ENCODE measurements around the gene FKBP14. TPM values are rescaled to one million over a fixed set of nuclear protein-coding genes. Genes with fewer than 3 reads are reported as not detected.

FKBP14 gene
- total RNA-seq, 1 experiment from 2014 or later: 30.5 TPM

DNA sequence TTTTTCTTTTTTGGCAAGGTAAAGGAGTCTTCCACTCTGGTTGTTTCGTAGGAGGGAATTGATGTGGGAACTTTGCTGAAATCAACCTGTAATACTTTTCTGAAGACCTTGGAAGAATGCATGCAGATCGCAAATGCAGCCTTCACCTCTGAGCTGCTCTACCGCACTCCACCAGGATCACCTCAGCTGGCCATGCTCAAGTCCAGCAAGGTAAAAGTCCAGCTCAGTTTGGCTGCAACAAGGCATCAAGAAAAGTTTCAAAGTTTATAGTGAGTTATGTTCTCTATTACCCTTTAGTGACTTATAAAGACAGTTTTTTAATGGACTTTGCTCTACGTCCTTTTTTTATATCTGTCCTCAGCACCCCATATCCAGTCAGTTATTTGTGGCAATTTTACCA is 22.7 kb upstream of the FKBP14 start:
- no peak overlapping the region for H3K4me3 Mint-ChIP-seq (ENCODE audit: low read depth, unreplicated experiment)
- H3K36me3 Mint-ChIP-seq (ENCODE audit: insufficient read depth, unreplicated experiment): no peaks in the 10 kb centered on the region
- H3K9me3 Mint-ChIP-seq (ENCODE audit: low read depth, unreplicated experiment): no peaks in the 10 kb centered on the region
- no peak overlapping the region for H3K27ac Mint-ChIP-seq (ENCODE audit: unreplicated experiment)
- no peaks in the 10 kb centered on the region for H3K4me1 Mint-ChIP-seq (ENCODE audit: low read depth, unreplicated experiment)
- intact Hi-C loops (cut with micrococcal nuclease; ENCODE audit: unreplicated experiment): no loop called here
- no peak for DNase-seq
- no peak for TF ChIP-seq CTCF (IDR thresholded peaks at IDR 0.05; ENCODE audit: unreplicated experiment)
- CTCF ChIA-PET: interaction anchor here (0.6 kb wide), 1 partner anchor 32 kb away, joined by 3 read pairs; no protein-coding TSS in a partner anchor
- BruUV-seq (replicated peaks): no TSS peak
- no peaks in the 10 kb centered on the region for H3K27me3 Mint-ChIP-seq (ENCODE audit: unreplicated experiment)

DNA sequence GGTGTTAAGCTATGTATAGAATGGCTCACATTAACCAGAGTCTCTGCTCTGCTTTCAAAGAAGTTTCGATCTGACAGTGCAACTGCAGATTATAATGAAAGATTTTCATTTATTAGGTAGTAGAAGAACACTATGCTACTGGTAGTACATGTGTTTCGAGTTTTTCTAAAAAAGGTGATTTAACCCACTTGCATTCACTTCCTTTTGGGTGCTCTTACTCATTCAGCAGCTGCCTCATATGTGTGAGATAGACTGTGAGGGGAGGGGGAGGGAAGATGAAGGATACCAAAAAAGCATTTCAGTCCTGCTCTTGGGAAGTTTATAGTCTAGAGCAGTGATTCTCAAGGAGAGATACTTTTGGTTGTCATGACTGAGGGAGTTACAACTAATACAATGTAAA is 22.1 kb upstream of the FKBP14 start:
- no TSS peak for BruUV-seq (replicated peaks)
- Mint-ChIP-seq H3K4me3 (ENCODE audit: low read depth, unreplicated experiment) (no peak overlapping the region), H3K27me3 (ENCODE audit: unreplicated experiment) (no peaks in the 10 kb centered on the region), H3K36me3 (ENCODE audit: insufficient read depth, unreplicated experiment) (no peaks in the 10 kb centered on the region), H3K27ac (ENCODE audit: unreplicated experiment) (no peak overlapping the region), H3K4me1 (ENCODE audit: low read depth, unreplicated experiment) (no peaks in the 10 kb centered on the region), H3K9me3 (ENCODE audit: low read depth, unreplicated experiment) (no peaks in the 10 kb centered on the region)
- no peak for DNase-seq
- intact Hi-C loops (cut with micrococcal nuclease; ENCODE audit: unreplicated experiment): no loop called here
- CTCF ChIA-PET: interaction anchor here (0.6 kb wide), 1 partner anchor 31 kb away, joined by 3 read pairs; no protein-coding TSS in a partner anchor
- no peak for TF ChIP-seq CTCF (IDR thresholded peaks at IDR 0.05; ENCODE audit: unreplicated experiment)

- CTCF ChIA-PET: interaction anchor here (1.0 kb wide), 1 partner anchor 15 kb away, joined by 3 read pairs; no protein-coding TSS in a partner anchor
Observed at GRCh38 chr7:30047124-30047523, 20.6 kb upstream of the FKBP14 start.

DNA sequence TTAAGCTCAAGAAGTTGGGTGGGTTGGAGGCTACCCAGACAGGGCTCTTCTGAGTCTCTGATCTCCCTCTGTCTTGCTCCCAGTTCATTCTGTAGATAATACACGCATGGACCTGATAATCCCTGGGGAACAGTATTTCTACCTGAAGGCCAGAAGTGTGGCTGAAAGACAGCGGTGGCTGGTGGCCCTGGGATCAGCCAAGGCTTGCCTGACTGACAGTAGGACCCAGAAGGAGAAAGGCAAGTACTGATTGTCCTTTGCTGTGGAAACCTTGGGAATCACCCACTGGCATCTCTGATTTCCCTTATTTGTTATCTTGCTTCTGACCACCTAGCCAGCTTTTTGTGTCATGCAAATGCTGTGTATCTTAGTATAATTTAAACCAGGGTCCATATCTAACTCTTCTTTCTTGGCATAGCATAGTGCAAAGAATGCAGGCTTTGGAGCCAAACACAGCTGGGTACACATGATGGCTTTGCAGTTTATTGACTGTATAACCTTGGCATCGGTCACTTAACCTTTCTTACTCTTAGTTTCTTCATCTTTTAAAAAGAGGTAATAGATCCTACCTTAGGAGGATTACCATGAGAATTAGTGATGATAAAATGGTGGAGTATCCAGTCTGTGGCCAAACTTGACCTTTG is 19.7 kb upstream of the FKBP14 start:
- intact Hi-C loops (cut with micrococcal nuclease; ENCODE audit: unreplicated experiment): no loop called here
- no TSS peak for BruUV-seq (replicated peaks)
- Mint-ChIP-seq H3K27me3 (ENCODE audit: unreplicated experiment) (no peaks in the 10 kb centered on the region), H3K36me3 (ENCODE audit: insufficient read depth, unreplicated experiment) (no peaks in the 10 kb centered on the region), H3K9me3 (ENCODE audit: low read depth, unreplicated experiment) (no peaks in the 10 kb centered on the region), H3K27ac (ENCODE audit: unreplicated experiment) (no peak overlapping the region), H3K4me1 (ENCODE audit: low read depth, unreplicated experiment) (no peaks in the 10 kb centered on the region), H3K4me3 (ENCODE audit: low read depth, unreplicated experiment) (no peak overlapping the region)
- no peak for TF ChIP-seq CTCF (IDR thresholded peaks at IDR 0.05; ENCODE audit: unreplicated experiment)
- CTCF ChIA-PET: no interaction called here
- no peak for DNase-seq

More at GRCh38 chr7:30047124-30047523, 20.6 kb upstream of the FKBP14 start:
- H3K4me3 Mint-ChIP-seq (ENCODE audit: low read depth, unreplicated experiment): no peak overlapping the region
- BruUV-seq (replicated peaks): no TSS peak
- no peaks in the 10 kb centered on the region for H3K36me3 Mint-ChIP-seq (ENCODE audit: insufficient read depth, unreplicated experiment)
- no peak for TF ChIP-seq CTCF (IDR thresholded peaks at IDR 0.05; ENCODE audit: unreplicated experiment)
- DNase-seq: no peak
- no peaks in the 10 kb centered on the region for H3K4me1 Mint-ChIP-seq (ENCODE audit: low read depth, unreplicated experiment)
- no peak overlapping the region for H3K27ac Mint-ChIP-seq (ENCODE audit: unreplicated experiment)
- no peaks in the 10 kb centered on the region for H3K9me3 Mint-ChIP-seq (ENCODE audit: low read depth, unreplicated experiment)
- intact Hi-C loops (cut with micrococcal nuclease; ENCODE audit: unreplicated experiment): no loop called here
- H3K27me3 Mint-ChIP-seq (ENCODE audit: unreplicated experiment): no peaks in the 10 kb centered on the region
